Caki2 (cell line): ENCODE measurements around the gene LCORL. TPM values are rescaled to one million over a fixed set of nuclear protein-coding genes. Genes with fewer than 3 reads are reported as not detected.
A peak's percentile ranks its signal among the peaks of the same experiment; 100 is the strongest.
"Not testable (repeated sequence)": the region's sequence is repeated elsewhere in the genome, so short reads cannot be mapped to it uniquely, and the experiment has no call there.

Experiments
- DNase-seq: peaks from one replicate; pipeline ENCODE4 v3.0.0-alpha.2; 2015; ENCODE audit warnings: low read depth
- in situ Hi-C: cut with HindIII; loops from 2 replicates; pipeline ENCODE4 v1.10.0; 2016; ENCODE audit warnings: low sequenced_read_pairs, low pct_unique_long_range_greater_than_20kb, mixed read lengths
- total RNA-seq: library from RNA; depleted of rRNA; stranded (reverse); fragments of >200 nt; shearing (Covaris generic); gene quantifications from 2 replicates; pipeline ENCODE4 v1.2.3, GENCODE V29; 2014; ENCODE audit warnings: low replicate concordance

Gene LCORL
- total RNA-seq, 1 experiment from 2014 or later: 33.8 TPM

GRCh38 chr4:18022572-18023050 is 1.1 kb upstream of the LCORL start:
- in situ Hi-C loops: no loop called here
- no peak for DNase-seq

- DNase-seq: no peak
- in situ Hi-C loops: no loop called here
Measured at GRCh38 chr4:18021470-18021719, 160 bp downstream of the LCORL start.

GRCh38 chr4:18020671-18021469 is 685 bp downstream of the LCORL start:
- in situ Hi-C loops: no loop called here

GRCh38 chr4:18020145-18020670 is 1.3 kb downstream of the LCORL start:
- no peak for DNase-seq
- in situ Hi-C loops: no loop called here

More at GRCh38 chr4:18020671-18021469, 685 bp downstream of the LCORL start:
- DNase-seq: peak; percentile 82

- DNase-seq: no peak
- in situ Hi-C loops: no loop called here
Measured at GRCh38 chr4:18014269-18014668, 7.3 kb downstream of the LCORL start.

- in situ Hi-C loops: no loop called here
- no peak for DNase-seq
Measured at GRCh38 chr4:18012807-18013462, 8.6 kb downstream of the LCORL start.

GRCh38 chr4:18012134-18012806 is 9.3 kb downstream of the LCORL start:
- in situ Hi-C loops: no loop called here

GRCh38 chr4:18007625-18008024 is 13.9 kb downstream of the LCORL start:
- no peak for DNase-seq
- in situ Hi-C loops: no loop called here

More at GRCh38 chr4:18012134-18012806, 9.3 kb downstream of the LCORL start:
- no peak for DNase-seq

- DNase-seq, in situ Hi-C loops: not testable (repeated sequence)
Measured at GRCh38 chr4:18006432-18006831, 15.1 kb downstream of the LCORL start.

GRCh38 chr4:17997129-17997528 is 24.4 kb downstream of the LCORL start:
- DNase-seq: no peak
- in situ Hi-C loops: no loop called here

GRCh38 chr4:17995165-17995564 is 26.4 kb downstream of the LCORL start:
- no peak for DNase-seq
- in situ Hi-C loops: no loop called here

- in situ Hi-C loops: no loop called here
- no peak for DNase-seq
Measured at GRCh38 chr4:17985832-17986231, 35.7 kb downstream of the LCORL start.

- no peak for DNase-seq
- in situ Hi-C loops: no loop called here
Measured at GRCh38 chr4:17981063-17981462, 40.5 kb downstream of the LCORL start.

GRCh38 chr4:17968721-17969120 is 52.8 kb downstream of the LCORL start:
- no peak for DNase-seq
- in situ Hi-C loops: no loop called here

- in situ Hi-C loops: no loop called here
- no peak for DNase-seq
Measured at GRCh38 chr4:17967078-17967477, 54.5 kb downstream of the LCORL start.

- no peak for DNase-seq
- in situ Hi-C loops: no loop called here
Measured at GRCh38 chr4:17966312-17966711, 55.2 kb downstream of the LCORL start.

GRCh38 chr4:17964576-17964975 is 57.0 kb downstream of the LCORL start:
- in situ Hi-C loops: no loop called here
- no peak for DNase-seq

GRCh38 chr4:17962171-17962570 is 59.4 kb downstream of the LCORL start:
- DNase-seq: no peak
- in situ Hi-C loops: no loop called here

- DNase-seq: no peak
- in situ Hi-C loops: no loop called here
Measured at GRCh38 chr4:17961249-17961648, 60.3 kb downstream of the LCORL start.
